Effector memory CD8-positive, alpha-beta T cell (primary cell): Measurements from ENCODE around the gene SMAD3.
A peak's percentile ranks its signal among the peaks of the same experiment; 100 is the strongest.

Source experiments
- ATAC-seq: fragments of 150-1000 bp; cut with Tn5 transposase; replicated peaks from 2 replicates; pipeline ENCODE4 v1.10.0; 2021; ENCODE audit warnings: mild to moderate bottlenecking, moderate library complexity
- DNase-seq, 3 experiments: peaks; one replicate each; pipeline ENCODE4 v3.0.0; 2021
- H3K27ac Mint-ChIP-seq, 2 donors: one replicate each; pipeline ENCODE4 v1.8.0; 2022; ENCODE audit warnings: mild to moderate bottlenecking in 2 of 2, mixed read lengths in 2 of 2, moderate library complexity in 2 of 2
- H3K27me3 Mint-ChIP-seq, 2 donors: one replicate each; pipeline ENCODE4 v1.8.0; 2022; ENCODE audit warnings: mixed read lengths in 2 of 2
- H3K36me3 Mint-ChIP-seq: one replicate; pipeline ENCODE4 v1.8.0; 2022; ENCODE audit warnings: mild to moderate bottlenecking, moderate library complexity, mixed read lengths; ENCODE audit not compliant: insufficient read depth
- H3K4me1 Mint-ChIP-seq, 2 donors: one replicate each; pipeline ENCODE4 v1.8.0; 2022; ENCODE audit warnings: low read depth in 2 of 2, mixed read lengths in 2 of 2
- H3K4me3 Mint-ChIP-seq, 2 donors: one replicate each; pipeline ENCODE4 v1.8.0; 2022; ENCODE audit warnings: mild to moderate bottlenecking in 2 of 2, mixed read lengths in 2 of 2, moderate library complexity in 2 of 2
- H3K9me3 Mint-ChIP-seq, 2 donors: one replicate each; pipeline ENCODE4 v1.8.0; 2022; ENCODE audit warnings: mixed read lengths in 2 of 2

The SMAD3 gene

DNA sequence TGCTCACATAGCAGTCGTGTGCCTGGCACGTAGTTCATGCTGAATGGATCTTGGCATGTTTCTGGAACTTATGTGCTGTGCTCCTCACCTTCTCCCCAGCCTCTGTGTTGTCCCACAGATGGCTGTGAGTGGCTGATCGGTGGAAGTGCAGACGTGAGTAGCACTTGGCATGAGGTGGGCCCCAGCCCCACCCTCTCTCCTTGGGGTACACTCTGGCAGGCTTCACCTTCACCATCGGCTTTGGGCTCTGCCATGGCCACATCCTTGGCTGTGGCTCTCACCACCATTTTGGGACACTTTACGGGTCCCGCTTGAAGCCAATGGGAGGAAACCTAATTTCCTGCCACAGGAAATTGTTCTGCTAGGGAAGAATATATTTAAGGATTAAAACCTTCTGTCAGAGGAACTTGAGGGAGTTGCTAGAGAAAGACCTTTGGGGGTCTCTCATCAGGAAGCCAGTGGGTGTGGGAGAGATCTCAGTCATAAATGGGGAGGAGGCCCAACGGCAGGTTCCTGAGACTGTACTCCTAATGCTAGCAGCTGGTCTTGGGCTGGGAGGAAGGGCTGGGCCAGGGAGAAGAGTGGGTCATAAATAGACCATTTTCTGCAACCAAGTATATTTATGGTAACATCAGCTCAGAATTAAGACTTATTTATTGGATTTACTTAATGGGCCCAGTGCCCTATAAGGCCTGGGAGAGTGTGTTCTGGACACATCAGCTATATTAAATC lies 92.3 kb downstream of the SMAD3 start:
- peak overlapping the region; percentile 2 to 39 for H3K4me3 Mint-ChIP-seq
- H3K27ac Mint-ChIP-seq, result peak overlapping the region; percentile 26 to 82
- peaks cover 36 to 65% of the 10 kb centered on the region in 2 donors for H3K4me1 Mint-ChIP-seq
- peaks cover 17% of the 10 kb centered on the region for H3K36me3 Mint-ChIP-seq
- no peaks in the 10 kb centered on the region for H3K27me3 Mint-ChIP-seq
- ATAC-seq (no peak), DNase-seq (no peak)
- no peaks in the 10 kb centered on the region for H3K9me3 Mint-ChIP-seq

DNA sequence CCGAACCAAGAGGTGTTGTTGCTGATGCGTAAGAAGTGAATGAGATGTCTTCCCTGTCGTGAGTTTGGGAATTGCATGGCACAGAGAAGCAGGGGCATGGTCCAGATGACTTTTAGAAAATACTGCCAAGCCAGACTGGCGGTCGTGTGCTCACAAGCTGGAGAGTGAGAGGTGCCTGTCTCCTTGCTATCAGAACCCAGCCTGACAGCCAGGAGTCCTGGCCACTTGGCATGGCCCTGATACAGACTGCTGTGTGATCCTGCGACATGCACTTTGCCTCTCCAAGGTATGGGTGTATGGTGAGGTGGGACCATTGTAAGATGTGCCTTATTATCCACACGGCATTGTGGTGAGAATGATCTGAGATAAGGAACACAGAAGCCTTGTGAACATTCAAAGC lies 93.0 kb downstream of the SMAD3 start:
- no peaks in the 10 kb centered on the region for H3K27me3 Mint-ChIP-seq
- H3K9me3 Mint-ChIP-seq, result no peaks in the 10 kb centered on the region
- H3K27ac Mint-ChIP-seq, result peak overlapping the region; percentile 26 to 82
- peaks cover 34 to 65% of the 10 kb centered on the region in 2 donors for H3K4me1 Mint-ChIP-seq
- DNase-seq (no peak), ATAC-seq (no peak)
- H3K4me3 Mint-ChIP-seq, result no peak overlapping the region
- H3K36me3 Mint-ChIP-seq, result peaks cover 15% of the 10 kb centered on the region

DNA sequence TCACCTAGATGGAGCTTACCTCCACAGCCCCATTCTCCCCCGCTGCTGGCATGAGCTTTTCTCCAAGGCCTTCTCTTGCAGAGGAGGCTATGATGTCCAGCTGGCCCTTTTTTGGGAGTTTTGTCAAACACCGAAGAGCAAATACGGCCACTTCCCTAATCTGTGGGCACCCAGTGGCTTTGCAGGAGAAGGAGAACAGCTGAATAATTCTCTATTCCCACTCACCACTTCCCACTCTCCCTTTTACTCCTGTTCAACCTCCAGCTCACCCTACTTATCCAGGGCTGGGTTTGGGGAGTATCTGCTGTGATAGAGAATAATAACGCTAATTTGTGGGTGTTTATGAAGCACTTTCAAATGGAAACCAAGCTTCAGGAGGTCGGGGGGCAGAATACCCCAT lies 96.0 kb downstream of the SMAD3 start:
- no peaks in the 10 kb centered on the region for H3K27me3 Mint-ChIP-seq
- H3K4me3 Mint-ChIP-seq, result no peak overlapping the region
- no peaks in the 10 kb centered on the region for H3K9me3 Mint-ChIP-seq
- H3K27ac Mint-ChIP-seq, result peak overlapping the region; percentile 90 to 91
- no peak for DNase-seq
- no peak for ATAC-seq
- H3K36me3 Mint-ChIP-seq, result peaks cover 40% of the 10 kb centered on the region
- peaks cover 37 to 47% of the 10 kb centered on the region in 2 donors for H3K4me1 Mint-ChIP-seq

DNA sequence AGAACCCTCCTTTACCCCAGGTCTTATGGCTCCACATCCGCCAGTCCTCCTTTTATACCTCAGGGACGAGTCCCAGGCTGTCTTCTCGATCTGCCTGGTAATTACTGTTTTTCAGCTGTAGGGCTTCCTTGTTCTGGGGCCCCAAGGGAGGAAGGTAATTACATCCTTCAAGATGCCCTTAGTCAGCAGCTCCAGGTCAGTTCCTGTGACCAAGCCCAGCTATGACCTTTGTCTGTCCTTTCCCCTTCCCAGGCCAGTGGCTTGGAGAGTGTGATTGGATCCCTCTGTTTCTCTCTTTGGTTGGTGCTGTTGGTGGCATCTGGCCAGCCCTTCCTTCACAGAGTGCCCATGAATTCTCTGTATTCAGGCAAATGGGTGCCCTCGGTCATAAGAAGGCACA lies 96.5 kb downstream of the SMAD3 start:
- H3K36me3 Mint-ChIP-seq, result peaks cover 41% of the 10 kb centered on the region
- ATAC-seq, result no peak
- peak overlapping the region; percentile 90 to 91 for H3K27ac Mint-ChIP-seq
- H3K27me3 Mint-ChIP-seq, result no peaks in the 10 kb centered on the region
- DNase-seq, result no peak
- H3K9me3 Mint-ChIP-seq, result no peaks in the 10 kb centered on the region
- H3K4me3 Mint-ChIP-seq, result no peak overlapping the region
- peaks cover 37 to 47% of the 10 kb centered on the region in 2 donors for H3K4me1 Mint-ChIP-seq

DNA sequence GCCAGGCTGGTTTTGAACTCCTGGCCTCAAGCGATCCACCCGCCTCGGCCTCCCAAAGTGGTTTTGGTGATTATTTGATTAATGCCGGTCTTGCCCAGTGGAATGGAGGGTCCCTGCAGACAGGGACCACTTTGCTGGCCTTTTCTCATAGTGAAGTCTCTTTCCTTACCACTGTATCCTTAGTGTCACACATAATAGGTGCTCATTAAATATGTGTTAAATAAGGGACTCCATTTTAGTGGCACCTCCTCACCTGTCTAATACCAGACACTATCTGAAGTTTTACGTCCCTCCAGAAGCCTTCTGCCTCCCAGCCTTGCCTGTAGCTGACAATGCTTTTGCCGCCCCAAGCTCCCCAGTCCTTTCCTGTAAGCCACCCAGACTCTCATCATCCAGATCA lies 97.8 kb downstream of the SMAD3 start:
- Mint-ChIP-seq H3K27ac (peak overlapping the region; percentile 90 to 91), H3K36me3 (peaks cover 50% of the 10 kb centered on the region), H3K9me3 (no peaks in the 10 kb centered on the region), H3K27me3 (no peaks in the 10 kb centered on the region), H3K4me3 (no peak overlapping the region), H3K4me1 (peaks cover 28 to 40% of the 10 kb centered on the region in 2 donors)
- ATAC-seq (no peak), DNase-seq (no peak)

DNA sequence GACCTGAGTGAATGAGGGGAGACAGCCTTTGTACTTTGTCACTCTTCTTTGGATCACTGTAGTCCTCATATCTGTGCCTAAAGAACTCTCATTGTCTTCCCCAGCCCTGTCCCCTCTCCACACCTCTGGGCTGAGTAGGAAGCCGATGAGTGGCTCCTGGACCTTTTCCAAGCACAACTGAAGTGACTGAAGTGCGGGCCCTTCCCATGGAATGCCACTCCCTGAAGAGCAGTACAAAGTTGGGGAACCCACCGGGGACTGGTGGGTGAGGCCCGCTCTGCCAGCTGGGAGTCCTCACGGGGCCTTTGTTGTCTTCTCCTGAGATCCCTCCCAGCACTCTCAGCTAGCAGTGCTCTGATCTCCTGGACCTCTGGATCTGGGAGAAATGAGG lies 99.0 kb downstream of the SMAD3 start:
- peaks cover 32 to 46% of the 10 kb centered on the region in 2 donors for H3K4me1 Mint-ChIP-seq
- ATAC-seq (no peak), DNase-seq (no peak)
- H3K36me3 Mint-ChIP-seq, result peaks cover 58% of the 10 kb centered on the region
- no peak overlapping the region for H3K4me3 Mint-ChIP-seq
- no peaks in the 10 kb centered on the region for H3K9me3 Mint-ChIP-seq
- H3K27ac Mint-ChIP-seq, result peak overlapping the region; percentile 22 to 78
- no peaks in the 10 kb centered on the region for H3K27me3 Mint-ChIP-seq

DNA sequence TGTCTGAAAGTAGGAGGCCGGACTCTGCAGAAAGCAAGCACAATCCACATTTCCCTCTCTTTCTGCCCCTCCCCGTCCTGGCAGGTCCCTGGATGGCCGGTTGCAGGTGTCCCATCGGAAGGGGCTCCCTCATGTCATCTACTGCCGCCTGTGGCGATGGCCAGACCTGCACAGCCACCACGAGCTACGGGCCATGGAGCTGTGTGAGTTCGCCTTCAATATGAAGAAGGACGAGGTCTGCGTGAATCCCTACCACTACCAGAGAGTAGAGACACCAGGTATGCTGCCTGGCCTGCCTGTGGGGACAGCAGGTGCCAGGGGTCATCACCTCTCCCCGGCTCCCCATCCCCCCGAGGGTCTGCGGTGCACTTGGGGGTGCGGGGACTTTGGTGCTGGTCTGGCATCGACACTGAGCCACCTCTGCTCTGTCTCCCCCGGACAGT lies 99.4 kb downstream of the SMAD3 start:
- H3K27me3 Mint-ChIP-seq, result no peaks in the 10 kb centered on the region
- peaks cover 30 to 46% of the 10 kb centered on the region in 2 donors for H3K4me1 Mint-ChIP-seq

DNA sequence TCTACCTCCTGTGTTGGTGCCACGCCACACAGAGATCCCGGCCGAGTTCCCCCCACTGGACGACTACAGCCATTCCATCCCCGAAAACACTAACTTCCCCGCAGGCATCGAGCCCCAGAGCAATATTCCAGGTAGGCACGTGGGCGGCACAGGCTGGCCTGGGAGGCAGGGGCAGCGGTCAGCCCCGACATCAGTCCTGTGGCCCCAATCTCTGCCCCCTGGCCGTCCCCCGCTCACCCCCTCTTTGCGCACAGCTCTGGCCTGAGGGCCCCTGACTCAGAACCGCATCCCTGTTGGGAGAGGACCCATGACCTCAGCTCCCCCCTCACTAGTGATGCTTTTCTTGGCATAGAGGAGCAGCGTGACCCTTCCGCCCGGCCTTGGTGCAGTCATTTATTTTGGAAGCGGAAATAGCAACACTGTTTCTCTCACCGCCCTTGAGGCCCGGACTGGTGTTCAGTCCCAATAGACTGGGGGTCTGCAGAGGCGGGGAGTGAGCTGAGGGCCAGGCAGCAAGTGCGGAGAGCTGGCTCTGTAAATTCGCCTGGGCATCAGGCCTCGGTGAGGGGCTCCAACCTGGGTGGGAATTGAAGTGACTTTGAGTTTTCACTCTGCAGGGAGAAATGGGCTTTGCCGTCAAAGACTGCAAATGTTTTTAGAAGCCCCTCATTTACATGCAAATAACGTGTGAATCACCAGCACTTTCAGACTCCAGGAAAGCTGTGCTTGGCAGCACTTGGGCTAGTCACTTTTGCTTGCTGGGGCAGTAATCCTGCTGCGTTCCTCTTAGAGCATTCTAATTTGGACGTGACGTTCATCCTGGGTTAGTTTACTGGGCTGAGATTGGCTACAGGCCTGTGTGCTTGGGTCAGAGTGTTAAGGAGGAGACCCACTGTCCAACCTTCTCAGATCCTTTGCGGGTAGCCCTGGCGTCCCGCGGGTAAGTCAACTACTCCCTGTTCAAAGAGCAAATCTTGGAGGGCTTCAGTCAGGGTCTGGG lies 100.2 kb downstream of the SMAD3 start:
- H3K4me3 Mint-ChIP-seq, result no peak overlapping the region
- H3K9me3 Mint-ChIP-seq, result no peaks in the 10 kb centered on the region
- H3K36me3 Mint-ChIP-seq, result peaks cover 62% of the 10 kb centered on the region
- DNase-seq (no peak), ATAC-seq (no peak)
- peak overlapping the region in 1 of 2 donors; percentile 78 for H3K27ac Mint-ChIP-seq
- H3K27me3 Mint-ChIP-seq, result no peaks in the 10 kb centered on the region
- H3K4me1 Mint-ChIP-seq, result peaks cover 32 to 45% of the 10 kb centered on the region in 2 donors

More for the DNA sequence above, 99.4 kb downstream of the SMAD3 start:
- no peak for DNase-seq
- peaks cover 60% of the 10 kb centered on the region for H3K36me3 Mint-ChIP-seq
- no peaks in the 10 kb centered on the region for H3K9me3 Mint-ChIP-seq
- H3K4me3 Mint-ChIP-seq, result no peak overlapping the region
- ATAC-seq, result no peak
- peak overlapping the region; percentile 22 to 78 for H3K27ac Mint-ChIP-seq

DNA sequence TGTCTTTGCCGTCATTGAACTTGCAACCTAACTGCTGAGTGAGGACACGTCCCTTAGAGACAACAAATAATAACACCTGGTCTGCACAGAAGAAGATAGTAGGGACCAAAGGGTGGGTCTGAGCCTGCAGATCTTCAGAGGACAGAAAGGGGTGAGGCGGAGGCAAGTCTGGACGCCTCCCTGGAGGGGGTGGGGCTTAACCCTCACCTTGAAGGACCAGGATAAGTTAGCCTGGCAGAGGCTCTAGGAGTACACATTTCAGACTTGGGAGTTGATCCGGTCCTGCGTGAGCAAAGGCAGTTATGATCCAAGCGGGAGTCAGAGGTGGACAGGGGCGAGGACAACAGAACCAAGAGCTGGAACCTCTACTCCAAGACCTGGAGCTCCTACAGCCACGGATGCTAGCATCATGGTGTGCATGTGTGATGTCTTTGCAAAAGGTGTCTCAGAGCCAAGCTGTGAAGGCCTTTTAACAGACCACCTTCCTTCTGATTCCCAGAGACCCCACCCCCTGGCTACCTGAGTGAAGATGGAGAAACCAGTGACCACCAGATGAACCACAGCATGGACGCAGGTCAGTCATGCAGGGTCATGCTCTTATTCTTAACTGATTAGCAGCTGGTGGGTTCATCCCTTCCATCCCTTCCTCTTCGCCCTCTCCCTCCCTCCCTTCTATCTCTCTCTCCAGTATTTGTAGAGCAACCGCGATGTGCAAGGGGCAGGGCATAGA lies 101.0 kb downstream of the SMAD3 start:
- no peaks in the 10 kb centered on the region for H3K27me3 Mint-ChIP-seq
- peaks cover 33 to 44% of the 10 kb centered on the region in 2 donors for H3K4me1 Mint-ChIP-seq
- no peak for DNase-seq
- no peak for ATAC-seq
- H3K27ac Mint-ChIP-seq, result peak overlapping the region in 1 of 2 donors; percentile 78
- H3K36me3 Mint-ChIP-seq, result peaks cover 68% of the 10 kb centered on the region
- no peaks in the 10 kb centered on the region for H3K9me3 Mint-ChIP-seq
- H3K4me3 Mint-ChIP-seq, result no peak overlapping the region

DNA sequence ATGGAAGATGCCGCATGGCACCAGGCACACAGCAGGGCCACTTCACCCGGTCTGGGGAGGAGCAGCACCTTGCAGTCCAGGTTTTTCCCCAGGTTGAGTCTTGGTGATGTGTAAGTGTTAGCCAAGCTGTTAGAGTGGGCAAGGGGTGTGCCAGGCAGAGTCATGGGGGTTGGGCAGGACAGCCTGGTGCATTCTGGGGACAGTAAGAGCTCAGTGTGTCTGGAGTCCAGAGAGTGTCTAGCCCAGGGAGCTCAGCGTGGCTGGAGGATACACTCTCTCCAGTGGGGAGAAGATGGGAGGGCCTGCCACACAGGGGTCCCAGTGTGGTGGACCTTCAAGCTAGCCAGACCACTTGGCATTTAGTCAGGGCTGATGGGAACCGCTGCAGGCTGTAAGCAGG lies 101.7 kb downstream of the SMAD3 start:
- peaks cover 70% of the 10 kb centered on the region for H3K36me3 Mint-ChIP-seq
- H3K27ac Mint-ChIP-seq, result no peak overlapping the region
- no peak for ATAC-seq
- no peaks in the 10 kb centered on the region for H3K9me3 Mint-ChIP-seq
- no peaks in the 10 kb centered on the region for H3K27me3 Mint-ChIP-seq
- peaks cover 31 to 41% of the 10 kb centered on the region in 2 donors for H3K4me1 Mint-ChIP-seq
- DNase-seq, result no peak
- H3K4me3 Mint-ChIP-seq, result no peak overlapping the region

DNA sequence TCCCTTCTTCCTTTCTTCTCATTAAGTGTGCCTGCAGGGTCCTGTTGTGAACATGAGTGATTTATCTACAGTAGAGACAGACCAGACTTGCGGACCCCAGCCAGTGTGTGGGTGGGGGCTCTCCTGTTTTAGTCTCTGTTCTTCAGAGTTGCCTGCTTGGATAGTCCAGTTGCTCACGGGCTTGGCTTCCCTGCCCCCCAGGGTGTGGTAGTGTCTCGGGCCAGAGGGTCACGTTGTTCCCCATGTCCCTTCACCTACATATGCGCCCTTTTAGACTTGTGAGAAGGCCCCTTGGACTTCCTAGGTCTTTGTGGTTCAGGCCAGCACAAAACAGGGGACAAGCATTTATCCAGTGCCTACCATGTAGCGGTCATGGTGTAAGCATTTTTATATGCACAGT lies 103.3 kb downstream of the SMAD3 start:
- Mint-ChIP-seq H3K4me1 (peaks cover 34 to 40% of the 10 kb centered on the region in 2 donors), H3K9me3 (no peaks in the 10 kb centered on the region), H3K36me3 (peaks cover 72% of the 10 kb centered on the region), H3K27ac (peak overlapping the region in 1 of 2 donors; percentile 28), H3K4me3 (no peak overlapping the region), H3K27me3 (no peaks in the 10 kb centered on the region)
- DNase-seq (no peak), ATAC-seq (no peak)

DNA sequence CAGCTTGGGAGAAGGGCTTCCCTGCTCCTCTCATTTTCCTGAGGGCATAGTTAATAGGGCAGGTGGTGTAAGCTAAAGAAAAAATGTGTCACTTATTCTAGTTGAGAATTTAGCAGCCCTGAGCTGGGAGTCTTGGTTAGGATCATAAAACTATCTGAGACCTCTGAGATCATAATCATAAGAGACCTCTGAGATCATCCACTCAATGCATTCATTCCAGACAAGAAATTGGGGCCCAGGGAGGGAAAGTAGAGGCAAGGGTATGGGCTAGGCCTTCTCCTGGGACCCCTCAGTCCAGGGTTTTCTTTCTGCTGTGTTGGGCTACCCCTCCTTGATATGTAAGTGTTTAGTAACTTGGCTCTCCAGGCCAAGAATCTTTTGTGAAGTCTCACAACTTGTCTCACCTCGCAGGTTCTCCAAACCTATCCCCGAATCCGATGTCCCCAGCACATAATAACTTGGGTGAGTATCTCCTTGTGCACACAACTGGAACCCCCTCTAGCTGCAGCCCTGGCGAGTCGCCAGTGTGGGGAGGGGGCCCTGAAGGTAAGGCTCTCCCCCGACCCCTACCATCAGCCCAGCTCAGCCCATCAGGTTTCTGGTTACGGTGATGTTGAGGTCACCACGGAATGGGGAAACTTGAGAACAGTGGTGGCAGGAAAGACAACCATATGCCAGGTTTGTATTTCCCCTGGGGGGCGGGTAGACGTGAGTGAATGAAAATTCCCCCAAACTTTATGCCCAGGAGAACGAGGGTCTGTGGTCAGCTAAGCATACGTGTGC lies 104.9 kb downstream of the SMAD3 start:
- Mint-ChIP-seq H3K9me3 (no peaks in the 10 kb centered on the region), H3K4me1 (peaks cover 46 to 56% of the 10 kb centered on the region in 2 donors), H3K4me3 (no peak overlapping the region), H3K27ac (peak overlapping the region; percentile 68 to 75), H3K27me3 (no peaks in the 10 kb centered on the region), H3K36me3 (peaks cover 60% of the 10 kb centered on the region)
- ATAC-seq (no peak), DNase-seq (no peak)
